IMR-90 (cell line): ENCODE measurements around the gene SIK2. TPM values are rescaled to one million over a fixed set of nuclear protein-coding genes. Genes with fewer than 3 reads are reported as not detected.

Experiments used
- ATAC-seq: fragments of 200-7000 bp; cut with Tn5 transposase; 2 replicates; pipeline ENCODE4 v1.9.1; 2020; ENCODE audit warnings: low read depth, mild to moderate bottlenecking, moderate library complexity
- BruUV-seq: library from RNA; stranded (reverse); fragments of 400-500 nt; replicated peaks from 2 replicates; lab custom pipeline; 2021; lab: Mats Ljungman, UMichigan
- CTCF ChIA-PET: fragments of 300-600 bp; formaldehyde crosslinking; extraction: SDS; loops from one replicate; lab custom pipeline; 2021; ENCODE audit warnings: antibody characterized with exemption; lab: Yijun Ruan, JAX
- POLR2A ChIA-PET: fragments of 300-600 bp; sonication (Branson Sonifier 250); formaldehyde crosslinking; loops from one replicate; lab custom pipeline; 2022; ENCODE audit warnings: antibody characterized with exemption; ENCODE audit not compliant: unreplicated experiment; lab: Charles Lee
- DNase-seq: peaks from one replicate; pipeline ENCODE4 v3.0.0; 2013
- H2AFZ ChIP-seq: replicated peaks from 2 replicates; pipeline ENCODE3; 2013; ENCODE audit warnings: low read length, mild to moderate bottlenecking; ENCODE audit not compliant: poor library complexity
- H2AK5ac ChIP-seq: 2 replicates; pipeline ENCODE4 v1.6.1; 2013; ENCODE audit warnings: low read depth, low read length, inconsistent platforms
- H2AK9ac ChIP-seq: replicated peaks from 2 replicates; pipeline ENCODE3; 2013; ENCODE audit warnings: mild to moderate bottlenecking, low read depth, low read length, moderate library complexity; ENCODE audit not compliant: poor library complexity
- H2BK120ac ChIP-seq: 2 replicates; pipeline ENCODE4 v1.6.1; 2013; ENCODE audit warnings: low read depth, low read length, inconsistent platforms
- H2BK15ac ChIP-seq: 3 replicates; pipeline ENCODE4 v1.6.1; 2013; ENCODE audit warnings: low read depth, low read length, inconsistent platforms
- H2BK20ac ChIP-seq: 2 replicates; pipeline ENCODE4 v1.6.1; 2013; ENCODE audit warnings: low read depth, mild to moderate bottlenecking, inconsistent platforms, low read length, moderate library complexity
- H2BK5ac ChIP-seq: 2 replicates; pipeline ENCODE4 v1.6.1; 2013; ENCODE audit warnings: mild to moderate bottlenecking, low read depth, low read length, inconsistent platforms; ENCODE audit not compliant: poor library complexity, severe bottlenecking
- H3K14ac ChIP-seq: replicated peaks from 2 replicates; pipeline ENCODE4 v1.6.1; 2013; ENCODE audit warnings: low read depth, low read length, inconsistent platforms
- H3K18ac ChIP-seq: 2 replicates; pipeline ENCODE4 v1.6.1; 2013; ENCODE audit warnings: low read depth, low read length, control low read depth
- H3K23ac ChIP-seq: 2 replicates; pipeline ENCODE4 v1.6.1; 2013; ENCODE audit warnings: low read depth, low read length, inconsistent platforms
- H3K27ac ChIP-seq: 2 replicates; pipeline ENCODE4 v1.5.1; 2013; ENCODE audit warnings: mild to moderate bottlenecking, control low read depth, low read length; ENCODE audit not compliant: insufficient read depth
- H3K27me3 ChIP-seq: 2 replicates; pipeline ENCODE4 v1.6.1; 2013; ENCODE audit warnings: low read length; ENCODE audit not compliant: control insufficient read depth, insufficient read depth
- H3K36me3 ChIP-seq: 2 replicates; pipeline ENCODE4 v1.6.1; 2013; ENCODE audit warnings: low read length, mixed read lengths; ENCODE audit not compliant: control insufficient read depth, insufficient read depth
- H3K4ac ChIP-seq: 2 replicates; pipeline ENCODE4 v1.6.1; 2013; ENCODE audit warnings: low read depth, low read length, inconsistent platforms
- H3K4me1 ChIP-seq: 2 replicates; pipeline ENCODE4 v1.6.1; 2013; ENCODE audit warnings: low read length, mixed read lengths; ENCODE audit not compliant: control insufficient read depth, insufficient read depth
- H3K4me2 ChIP-seq: 2 replicates; pipeline ENCODE4 v1.6.1; 2013; ENCODE audit warnings: low read depth, mild to moderate bottlenecking, control low read depth, low read length, moderate library complexity
- H3K4me3 ChIP-seq: 2 replicates; pipeline ENCODE4 v1.5.1; 2013; ENCODE audit warnings: low read depth, mild to moderate bottlenecking, control low read depth, low read length, moderate library complexity; ENCODE audit not compliant: insufficient read depth
- H3K56ac ChIP-seq: 2 replicates; pipeline ENCODE4 v1.6.1; 2013; ENCODE audit warnings: low read length, inconsistent platforms; ENCODE audit not compliant: insufficient read depth; ENCODE audit errors: extremely low read depth
- H3K79me1 ChIP-seq, 2 experiments: 2 replicates each; pipeline ENCODE4 v1.6.1; 2013; ENCODE audit warnings: low read length in 2 of 2, inconsistent platforms in 1 of 2, low read depth in 1 of 2
- H3K9ac ChIP-seq: 2 replicates; pipeline ENCODE4 v1.6.1; 2013; ENCODE audit warnings: low read depth, low read length, control low read depth
- H3K9me1 ChIP-seq: 2 replicates; pipeline ENCODE4 v1.6.1; 2013; ENCODE audit warnings: low read length, inconsistent platforms; ENCODE audit not compliant: insufficient read depth
- H3K9me3 ChIP-seq: 2 replicates; pipeline ENCODE4 v1.6.1; 2013; ENCODE audit warnings: low read length; ENCODE audit not compliant: control insufficient read depth, insufficient read depth
- H4K20me1 ChIP-seq: 2 replicates; pipeline ENCODE4 v1.6.1; 2013; ENCODE audit warnings: low read length, inconsistent platforms; ENCODE audit not compliant: insufficient read depth
- H4K5ac ChIP-seq: 2 replicates; pipeline ENCODE4 v1.6.1; 2013; ENCODE audit warnings: mild to moderate bottlenecking, low read depth, low read length, control low read depth
- H4K8ac ChIP-seq, 2 experiments: 2 replicates each; pipeline ENCODE4 v1.6.1; 2013; ENCODE audit warnings: low read depth in 2 of 2, low read length in 2 of 2, control low read depth in 1 of 2, inconsistent platforms in 1 of 2
- H4K91ac ChIP-seq: 2 replicates; pipeline ENCODE4 v1.6.1; 2013; ENCODE audit warnings: low read depth, low read length, inconsistent platforms; ENCODE audit not compliant: insufficient read depth
- CEBPB ChIP-seq: IDR thresholded peaks from 2 replicates; pipeline ENCODE4 v1.6.1; 2012; ENCODE audit warnings: low read depth, low read length, improper control_type of control experiment
- CHD1 ChIP-seq: IDR thresholded peaks from 2 replicates; pipeline ENCODE4 v1.6.1; 2012; ENCODE audit warnings: low read depth, low read length, improper control_type of control experiment
- FOS ChIP-seq: fragments of 150-350 bp; IDR thresholded peaks from 2 replicates; pipeline ENCODE4 v1.6.1; 2016; ENCODE audit warnings: low read depth, low read length
- MXI1 ChIP-seq: IDR thresholded peaks from 2 replicates; pipeline ENCODE4 v1.6.1; 2012; ENCODE audit warnings: low read depth, mild to moderate bottlenecking, low read length, moderate library complexity, borderline replicate concordance
- NFE2L2 ChIP-seq: fragments of 150-350 bp; IDR thresholded peaks from 2 replicates; pipeline ENCODE4 v1.6.1; 2016; ENCODE audit warnings: low read depth, mild to moderate bottlenecking, low read length
- POLR2A ChIP-seq: IDR thresholded peaks from 2 replicates; pipeline ENCODE4 v1.6.1; 2012; ENCODE audit warnings: mild to moderate bottlenecking, low read depth, low read length
- RCOR1 ChIP-seq: IDR thresholded peaks from 2 replicates; pipeline ENCODE4 v1.6.1; 2012; ENCODE audit warnings: mild to moderate bottlenecking, low read length, improper control_type of control experiment; ENCODE audit not compliant: insufficient replicate concordance
- RFX5 ChIP-seq: IDR thresholded peaks from 2 replicates; pipeline ENCODE4 v1.8.0; 2012; ENCODE audit warnings: low read depth, mild to moderate bottlenecking, low read length, moderate library complexity
- WGBS, 2 experiments: methylation state at CpG; one replicate each; pipeline versions ENCODE4 v1.1.5 to v1.1.7; 2013; ENCODE audit warnings: missing lambda C conversion rate in 2 of 2; ENCODE audit not compliant: insufficient read length in 1 of 2; ENCODE audit errors: extremely low coverage in 2 of 2; 5-methylcytosine and 5-hydroxymethylcytosine counted together
- dilution Hi-C: fragments of 300-500 bp; cut with HindIII; formaldehyde crosslinking; loops from one replicate; pipeline ENCODE4 v1.14.3; 2018; ENCODE audit warnings: low sequenced_read_pairs; ENCODE audit not compliant: unreplicated experiment
- in situ Hi-C: fragments of 300-500 bp; cut with MboI; formaldehyde crosslinking; loops from 3 replicates; pipeline ENCODE4 v1.14.3; 2019; ENCODE audit warnings: low sequenced_read_pairs, inconsistent platforms, mixed read lengths
- intact Hi-C: fragments of 100-400 bp; cut with micrococcal nuclease; formaldehyde crosslinking; loops from 2 replicates; pipeline ENCODE4 v1.10.0; 2022
- polyA plus RNA-seq, 3 experiments: library from polyadenylated mRNA; depleted of rRNA; stranded (reverse); fragments of >200 nt; gene quantifications; 2 replicates each; pipeline ENCODE4 v1.2.3, GENCODE V29; 2012; ENCODE audit warnings: low replicate concordance in 1 of 3
- total RNA-seq: library from RNA; depleted of rRNA; stranded (reverse); fragments of >200 nt; gene quantifications from 2 replicates; pipeline ENCODE4 v1.2.3, GENCODE V29; 2012
- TF ChIP-seq, protein P1 (sequence below): fragments of 150-350 bp; IDR thresholded peaks from 2 replicates; pipeline ENCODE4 v1.6.1; 2017; ENCODE audit warnings: mild to moderate bottlenecking, antibody characterized with exemption, low read length, low read depth
- TF ChIP-seq, protein P2 (sequence below): conservative IDR thresholded peaks from 2 replicates; pipeline ENCODE4 v1.5.1; 2012; ENCODE audit warnings: mild to moderate bottlenecking, low read depth, low read length, improper control_type of control experiment
- TF ChIP-seq, protein P3 (sequence below): fragments of 150-350 bp; IDR thresholded peaks from 2 replicates; pipeline ENCODE4 v1.6.1; 2016; ENCODE audit warnings: low read depth, mild to moderate bottlenecking, low read length, moderate library complexity, borderline replicate concordance

SIK2 gene
- total and polyA plus RNA-seq, 2 of the 4 experiments (the other 2 are of a cell fraction), result 7.9 to 10.4 TPM

- ChIA-PET POLR2A (no interaction called here), CTCF (no interaction called here)
- Histone ChIP-seq H3K27me3 (no peaks in the 10 kb centered on the region), H3K4me1 (peaks cover 3% of the 10 kb centered on the region; the same call in 1 of the 2 replicates), H3K18ac (no peak overlapping the region), H3K9ac (no peak overlapping the region), H3K56ac (no peak overlapping the region), H3K4me3 (no peak overlapping the region), H4K20me1 (peaks cover 11% of the 10 kb centered on the region; the same call in 1 of the 2 replicates), H2BK120ac (no peak overlapping the region), H3K4me2 (no peak overlapping the region), H2BK20ac (no peak overlapping the region), H2AK9ac (no peak overlapping the region), H2BK5ac (no peak overlapping the region), H3K9me3 (no peaks in the 10 kb centered on the region), H4K91ac (no peak overlapping the region), H3K27ac (no peak overlapping the region), H4K8ac (no peak overlapping the region), H3K9me1 (peaks cover 6% of the 10 kb centered on the region), H3K14ac (no peak overlapping the region), H3K79me1 (peaks cover 35 to 44% of the 10 kb centered on the region in 2 experiments), H3K23ac (no peak overlapping the region), H2AK5ac (no peak overlapping the region), H3K4ac (no peak overlapping the region), H3K36me3 (peaks cover 10% of the 10 kb centered on the region), H2AFZ (no peak overlapping the region), H4K5ac (no peak overlapping the region), H2BK15ac (no peak overlapping the region)
- no CpG with 5 or more reads among the region's 9 CpGs for WGBS, 2 experiments
- no peak for DNase-seq
- BruUV-seq, result no TSS peak
- no peak for ATAC-seq
- dilution Hi-C loops, result no loop called here
- no peak for TF ChIP-seq NFE2L2
- TF ChIP-seq, protein P1, sequence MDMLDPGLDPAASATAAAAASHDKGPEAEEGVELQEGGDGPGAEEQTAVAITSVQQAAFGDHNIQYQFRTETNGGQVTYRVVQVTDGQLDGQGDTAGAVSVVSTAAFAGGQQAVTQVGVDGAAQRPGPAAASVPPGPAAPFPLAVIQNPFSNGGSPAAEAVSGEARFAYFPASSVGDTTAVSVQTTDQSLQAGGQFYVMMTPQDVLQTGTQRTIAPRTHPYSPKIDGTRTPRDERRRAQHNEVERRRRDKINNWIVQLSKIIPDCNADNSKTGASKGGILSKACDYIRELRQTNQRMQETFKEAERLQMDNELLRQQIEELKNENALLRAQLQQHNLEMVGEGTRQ, result no peak
- TF ChIP-seq, protein P2, sequence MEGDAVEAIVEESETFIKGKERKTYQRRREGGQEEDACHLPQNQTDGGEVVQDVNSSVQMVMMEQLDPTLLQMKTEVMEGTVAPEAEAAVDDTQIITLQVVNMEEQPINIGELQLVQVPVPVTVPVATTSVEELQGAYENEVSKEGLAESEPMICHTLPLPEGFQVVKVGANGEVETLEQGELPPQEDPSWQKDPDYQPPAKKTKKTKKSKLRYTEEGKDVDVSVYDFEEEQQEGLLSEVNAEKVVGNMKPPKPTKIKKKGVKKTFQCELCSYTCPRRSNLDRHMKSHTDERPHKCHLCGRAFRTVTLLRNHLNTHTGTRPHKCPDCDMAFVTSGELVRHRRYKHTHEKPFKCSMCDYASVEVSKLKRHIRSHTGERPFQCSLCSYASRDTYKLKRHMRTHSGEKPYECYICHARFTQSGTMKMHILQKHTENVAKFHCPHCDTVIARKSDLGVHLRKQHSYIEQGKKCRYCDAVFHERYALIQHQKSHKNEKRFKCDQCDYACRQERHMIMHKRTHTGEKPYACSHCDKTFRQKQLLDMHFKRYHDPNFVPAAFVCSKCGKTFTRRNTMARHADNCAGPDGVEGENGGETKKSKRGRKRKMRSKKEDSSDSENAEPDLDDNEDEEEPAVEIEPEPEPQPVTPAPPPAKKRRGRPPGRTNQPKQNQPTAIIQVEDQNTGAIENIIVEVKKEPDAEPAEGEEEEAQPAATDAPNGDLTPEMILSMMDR, result no peak
- no peak for TF ChIP-seq POLR2A
- no peak for TF ChIP-seq RFX5
- TF ChIP-seq, protein P3, sequence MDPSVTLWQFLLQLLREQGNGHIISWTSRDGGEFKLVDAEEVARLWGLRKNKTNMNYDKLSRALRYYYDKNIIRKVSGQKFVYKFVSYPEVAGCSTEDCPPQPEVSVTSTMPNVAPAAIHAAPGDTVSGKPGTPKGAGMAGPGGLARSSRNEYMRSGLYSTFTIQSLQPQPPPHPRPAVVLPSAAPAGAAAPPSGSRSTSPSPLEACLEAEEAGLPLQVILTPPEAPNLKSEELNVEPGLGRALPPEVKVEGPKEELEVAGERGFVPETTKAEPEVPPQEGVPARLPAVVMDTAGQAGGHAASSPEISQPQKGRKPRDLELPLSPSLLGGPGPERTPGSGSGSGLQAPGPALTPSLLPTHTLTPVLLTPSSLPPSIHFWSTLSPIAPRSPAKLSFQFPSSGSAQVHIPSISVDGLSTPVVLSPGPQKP, result no peak
- no peak for TF ChIP-seq CHD1
- TF ChIP-seq FOS, result no peak
- no peak for TF ChIP-seq CEBPB
- no peak for TF ChIP-seq MXI1
- no peak for TF ChIP-seq RCOR1
- in situ Hi-C loops, result no loop called here
- intact Hi-C loops, result no loop called here
These were observed 43.5 kb downstream of the SIK2 start for GRCh38 chr11:111645657-111646316.
